Measurements from ENCODE around the gene PLIN1.

- no peak for TF ChIP-seq EZH2 (IDR thresholded peaks at IDR 0.05; ENCODE audit: low read length, missing control alignments)
- TF ChIP-seq, protein P1, sequence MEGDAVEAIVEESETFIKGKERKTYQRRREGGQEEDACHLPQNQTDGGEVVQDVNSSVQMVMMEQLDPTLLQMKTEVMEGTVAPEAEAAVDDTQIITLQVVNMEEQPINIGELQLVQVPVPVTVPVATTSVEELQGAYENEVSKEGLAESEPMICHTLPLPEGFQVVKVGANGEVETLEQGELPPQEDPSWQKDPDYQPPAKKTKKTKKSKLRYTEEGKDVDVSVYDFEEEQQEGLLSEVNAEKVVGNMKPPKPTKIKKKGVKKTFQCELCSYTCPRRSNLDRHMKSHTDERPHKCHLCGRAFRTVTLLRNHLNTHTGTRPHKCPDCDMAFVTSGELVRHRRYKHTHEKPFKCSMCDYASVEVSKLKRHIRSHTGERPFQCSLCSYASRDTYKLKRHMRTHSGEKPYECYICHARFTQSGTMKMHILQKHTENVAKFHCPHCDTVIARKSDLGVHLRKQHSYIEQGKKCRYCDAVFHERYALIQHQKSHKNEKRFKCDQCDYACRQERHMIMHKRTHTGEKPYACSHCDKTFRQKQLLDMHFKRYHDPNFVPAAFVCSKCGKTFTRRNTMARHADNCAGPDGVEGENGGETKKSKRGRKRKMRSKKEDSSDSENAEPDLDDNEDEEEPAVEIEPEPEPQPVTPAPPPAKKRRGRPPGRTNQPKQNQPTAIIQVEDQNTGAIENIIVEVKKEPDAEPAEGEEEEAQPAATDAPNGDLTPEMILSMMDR (conservative IDR thresholded peaks at IDR 0.05 in 1 of 2, IDR thresholded peaks at IDR 0.05 in 1 of 2; ENCODE audit: low read depth in 1 of 2, low read length in 2 of 2): no peak
Observed at GRCh38 chr15:89648106-89649012, 30.8 kb downstream of the PLIN1 start.
